Skin epidermis (tissue), 12 donors: ENCODE results near the gene TGFB2.

Experiments used
- H3K27ac ChIP-seq, 21 experiments: fragments of 200-600 bp; sonication (generic) in 11 of 21; one replicate each; pipeline ENCODE4 v1.5.0; 2020; ENCODE audit warnings: mild to moderate bottlenecking in 3 of 21, inconsistent platforms in 2 of 21, moderate library complexity in 2 of 21
- H3K4me3 ChIP-seq, 7 experiments: fragments of 200-600 bp; sonication (generic) in 2 of 7; one replicate each; pipeline ENCODE4 v1.5.0; 2020; ENCODE audit warnings: inconsistent platforms in 2 of 7, mild to moderate bottlenecking in 2 of 7, moderate library complexity in 1 of 7

Gene TGFB2

GRCh38 chr1:218377143-218377660 lies 32.1 kb downstream of the TGFB2 start:
- H3K27ac ChIP-seq = peak overlapping the region in 2 of 21 experiments; percentile 2 to 27
- no peak overlapping the region for H3K4me3 ChIP-seq

- Histone ChIP-seq H3K4me3 (no peak overlapping the region), H3K27ac (no peak overlapping the region)
Observed at GRCh38 chr1:218380125-218380977, 35.2 kb downstream of the TGFB2 start.

- H3K4me3 ChIP-seq = no peak overlapping the region
- no peak overlapping the region for H3K27ac ChIP-seq
Observed at GRCh38 chr1:218382261-218382660, 37.1 kb downstream of the TGFB2 start.

GRCh38 chr1:218383051-218383450 lies 37.9 kb downstream of the TGFB2 start:
- Histone ChIP-seq H3K4me3 (no peak overlapping the region), H3K27ac (no peak overlapping the region)

GRCh38 chr1:218383681-218384080 lies 38.5 kb downstream of the TGFB2 start:
- H3K4me3 ChIP-seq = no peak overlapping the region
- H3K27ac ChIP-seq = no peak overlapping the region

- Histone ChIP-seq H3K27ac (no peak overlapping the region), H3K4me3 (no peak overlapping the region)
Observed at GRCh38 chr1:218384581-218384993, 39.5 kb downstream of the TGFB2 start.

- no peak overlapping the region for H3K4me3 ChIP-seq
- H3K27ac ChIP-seq = no peak overlapping the region
Observed at GRCh38 chr1:218388591-218388990, 43.5 kb downstream of the TGFB2 start.

GRCh38 chr1:218390618-218391017 lies 45.5 kb downstream of the TGFB2 start:
- no peak overlapping the region for H3K27ac ChIP-seq
- no peak overlapping the region for H3K4me3 ChIP-seq

- H3K27ac ChIP-seq = no peak overlapping the region
- no peak overlapping the region for H3K4me3 ChIP-seq
Observed at GRCh38 chr1:218392780-218393179, 47.6 kb downstream of the TGFB2 start.

GRCh38 chr1:218394416-218394815 lies 49.3 kb downstream of the TGFB2 start:
- Histone ChIP-seq H3K4me3 (no peak overlapping the region), H3K27ac (no peak overlapping the region)

GRCh38 chr1:218394989-218395388 lies 49.9 kb downstream of the TGFB2 start:
- Histone ChIP-seq H3K4me3 (no peak overlapping the region), H3K27ac (no peak overlapping the region)

- Histone ChIP-seq H3K4me3 (no peak overlapping the region), H3K27ac (no peak overlapping the region)
Observed at GRCh38 chr1:218395916-218396315, 50.8 kb downstream of the TGFB2 start.

- Histone ChIP-seq H3K27ac (no peak overlapping the region), H3K4me3 (no peak overlapping the region)
Observed at GRCh38 chr1:218397752-218398339, 52.7 kb downstream of the TGFB2 start.

- Histone ChIP-seq H3K4me3 (no peak overlapping the region), H3K27ac (no peak overlapping the region)
Observed at GRCh38 chr1:218400624-218401023, 55.5 kb downstream of the TGFB2 start.

- H3K27ac ChIP-seq = peak overlapping the region in 1 of 21 experiments; percentile 15
- no peak overlapping the region for H3K4me3 ChIP-seq
Observed at GRCh38 chr1:218401441-218401997, 56.4 kb downstream of the TGFB2 start.

GRCh38 chr1:218401998-218402785 lies 57.1 kb downstream of the TGFB2 start:
- Histone ChIP-seq H3K4me3 (no peak overlapping the region), H3K27ac (peak overlapping the region in 1 of 21 experiments; percentile 15)

- H3K4me3 ChIP-seq = no peak overlapping the region
- H3K27ac ChIP-seq = no peak overlapping the region
Observed at GRCh38 chr1:218402786-218403120, 57.6 kb downstream of the TGFB2 start.

- no peak overlapping the region for H3K4me3 ChIP-seq
Observed at GRCh38 chr1:218403300-218403699, 58.2 kb downstream of the TGFB2 start.

GRCh38 chr1:218407630-218408029 lies 62.5 kb downstream of the TGFB2 start:
- Histone ChIP-seq H3K27ac (no peak overlapping the region), H3K4me3 (no peak overlapping the region)

More at GRCh38 chr1:218403300-218403699, 58.2 kb downstream of the TGFB2 start:
- H3K27ac ChIP-seq = no peak overlapping the region

- H3K27ac ChIP-seq = no peak overlapping the region
- no peak overlapping the region for H3K4me3 ChIP-seq
Observed at GRCh38 chr1:218408135-218408534, 63.0 kb downstream of the TGFB2 start.
